Measurements from ENCODE around the gene PPIL1. TPM values are rescaled to one million over a fixed set of nuclear protein-coding genes. Genes with fewer than 3 reads are reported as not detected.

The PPIL1 gene
- total and polyA plus RNA-seq, 9 donors, result 10.7 to 38.4 (median 21.2) TPM

DNA sequence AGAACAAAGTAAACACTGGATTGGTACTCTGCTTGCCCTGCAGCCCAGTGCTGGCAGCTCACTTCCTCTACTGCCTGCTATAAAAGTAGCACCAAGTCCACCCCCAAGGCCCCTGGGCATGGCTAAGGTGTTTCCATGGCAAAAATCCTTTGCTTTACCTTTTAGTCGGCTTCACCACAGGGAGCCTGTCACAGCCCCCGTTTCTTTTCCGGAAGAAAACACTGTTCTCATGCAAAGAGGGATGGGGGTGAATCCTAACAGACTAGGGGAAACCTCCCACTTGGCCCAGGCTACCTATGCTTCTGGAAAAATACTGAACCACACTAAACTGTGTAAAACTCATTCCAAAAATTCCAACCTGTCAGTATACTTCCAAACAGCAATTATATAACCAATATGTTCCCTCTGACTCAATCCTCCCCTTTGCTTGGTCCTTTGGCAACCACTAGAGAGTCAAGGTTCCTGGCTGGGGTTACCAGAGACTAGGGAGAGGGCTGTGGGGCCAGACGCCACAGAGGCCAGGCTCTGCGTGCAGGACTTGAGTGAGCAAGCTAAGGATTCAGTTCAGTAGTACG, 16.1 kb downstream of the PPIL1 start:
- DNase-seq, result peak; percentile 61 to 77 (median 71)
- Histone ChIP-seq H3K9me3 (no peaks in the 10 kb centered on the region), H3K27ac (peak overlapping the region in 1 of 2 donors; percentile 61), H3K36me3 (no peaks in the 10 kb centered on the region), H3K4me3 (no peak overlapping the region), H3K27me3 (no peaks in the 10 kb centered on the region), H3K4me1 (ENCODE audit: insufficient read depth) (peaks cover 8% of the 10 kb centered on the region)
- WGBS, 3 donors, result 13 to 16% (median 14%) methylated on average over 6 of the region's 6 CpGs
- TF ChIP-seq, protein P1, sequence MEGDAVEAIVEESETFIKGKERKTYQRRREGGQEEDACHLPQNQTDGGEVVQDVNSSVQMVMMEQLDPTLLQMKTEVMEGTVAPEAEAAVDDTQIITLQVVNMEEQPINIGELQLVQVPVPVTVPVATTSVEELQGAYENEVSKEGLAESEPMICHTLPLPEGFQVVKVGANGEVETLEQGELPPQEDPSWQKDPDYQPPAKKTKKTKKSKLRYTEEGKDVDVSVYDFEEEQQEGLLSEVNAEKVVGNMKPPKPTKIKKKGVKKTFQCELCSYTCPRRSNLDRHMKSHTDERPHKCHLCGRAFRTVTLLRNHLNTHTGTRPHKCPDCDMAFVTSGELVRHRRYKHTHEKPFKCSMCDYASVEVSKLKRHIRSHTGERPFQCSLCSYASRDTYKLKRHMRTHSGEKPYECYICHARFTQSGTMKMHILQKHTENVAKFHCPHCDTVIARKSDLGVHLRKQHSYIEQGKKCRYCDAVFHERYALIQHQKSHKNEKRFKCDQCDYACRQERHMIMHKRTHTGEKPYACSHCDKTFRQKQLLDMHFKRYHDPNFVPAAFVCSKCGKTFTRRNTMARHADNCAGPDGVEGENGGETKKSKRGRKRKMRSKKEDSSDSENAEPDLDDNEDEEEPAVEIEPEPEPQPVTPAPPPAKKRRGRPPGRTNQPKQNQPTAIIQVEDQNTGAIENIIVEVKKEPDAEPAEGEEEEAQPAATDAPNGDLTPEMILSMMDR (IDR thresholded peaks at IDR 0.05), result no peak
- TF ChIP-seq POLR2A (IDR thresholded peaks at IDR 0.05) (no peak), EP300 (IDR thresholded peaks at IDR 0.05) (no peak)
- intact Hi-C loops (cut with DNase I), result no loop called here

DNA sequence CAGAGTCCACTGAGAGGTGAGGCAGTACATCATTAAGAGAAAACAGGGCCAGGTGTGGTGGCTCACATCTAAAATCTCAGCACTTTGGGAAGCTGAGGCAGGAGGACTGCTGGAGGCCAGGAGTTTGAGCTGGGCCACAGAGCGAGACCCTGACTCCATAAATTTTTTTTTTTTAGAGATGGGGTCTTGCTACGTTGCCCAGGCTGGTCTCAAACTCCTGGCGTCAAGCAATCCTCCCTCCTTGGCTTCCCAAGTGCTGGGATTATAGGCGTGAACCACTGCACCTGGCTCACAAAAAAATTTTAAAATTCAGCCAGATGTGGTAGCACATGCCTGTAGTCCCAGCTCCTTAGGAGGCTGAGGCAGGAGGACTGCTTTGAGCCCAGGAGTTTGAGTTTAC, 17.3 kb downstream of the PPIL1 start:
- Histone ChIP-seq H3K4me1 (ENCODE audit: insufficient read depth) (peaks cover 8% of the 10 kb centered on the region), H3K27me3 (no peaks in the 10 kb centered on the region), H3K4me3 (no peak overlapping the region), H3K36me3 (no peaks in the 10 kb centered on the region), H3K27ac (no peak overlapping the region), H3K9me3 (no peaks in the 10 kb centered on the region)
- intact Hi-C loops (cut with DNase I), result no loop called here
- no peak for DNase-seq
- 97 to 99% (median 98%) methylated on average over 4 of the region's 4 CpGs for WGBS, 3 donors
- TF ChIP-seq EP300 (IDR thresholded peaks at IDR 0.05) (no peak), POLR2A (IDR thresholded peaks at IDR 0.05) (no peak)
- TF ChIP-seq, protein P1 (IDR thresholded peaks at IDR 0.05), result no peak

DNA sequence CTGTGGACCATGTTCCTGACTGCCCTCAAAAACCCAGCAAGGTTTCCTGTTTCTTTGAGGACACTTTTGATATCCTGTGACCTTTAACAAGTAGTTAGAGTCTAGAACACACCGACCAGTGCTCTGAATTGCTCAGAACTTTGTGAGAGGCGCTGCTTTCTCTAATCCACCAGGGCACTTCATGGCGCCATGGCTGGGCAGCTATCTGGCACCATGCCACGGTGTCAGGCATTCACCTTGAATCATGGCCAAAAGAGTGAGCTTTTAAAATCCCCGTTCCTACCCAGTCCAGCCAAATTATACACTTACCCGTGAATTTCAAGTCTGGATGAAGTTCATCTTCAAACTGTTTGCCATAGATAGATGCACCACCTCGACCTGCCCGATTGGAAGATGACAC, 18.3 kb downstream of the PPIL1 start:
- H3K27ac ChIP-seq, result no peak overlapping the region
- no peaks in the 10 kb centered on the region for H3K27me3 ChIP-seq
- H3K4me1 ChIP-seq (ENCODE audit: insufficient read depth), result peaks cover 8% of the 10 kb centered on the region
- TF ChIP-seq, protein P1 (IDR thresholded peaks at IDR 0.05), result no peak
- no peak for TF ChIP-seq EP300 (IDR thresholded peaks at IDR 0.05)
- TF ChIP-seq POLR2A (IDR thresholded peaks at IDR 0.05), result no peak
- WGBS, 3 donors, result 72 to 85% (median 75%) methylated on average over 8 of the region's 8 CpGs
- no peaks in the 10 kb centered on the region for H3K9me3 ChIP-seq
- H3K4me3 ChIP-seq, result no peak overlapping the region
- no peak for DNase-seq
- intact Hi-C loops (cut with DNase I), result no loop called here
- no peaks in the 10 kb centered on the region for H3K36me3 ChIP-seq

DNA sequence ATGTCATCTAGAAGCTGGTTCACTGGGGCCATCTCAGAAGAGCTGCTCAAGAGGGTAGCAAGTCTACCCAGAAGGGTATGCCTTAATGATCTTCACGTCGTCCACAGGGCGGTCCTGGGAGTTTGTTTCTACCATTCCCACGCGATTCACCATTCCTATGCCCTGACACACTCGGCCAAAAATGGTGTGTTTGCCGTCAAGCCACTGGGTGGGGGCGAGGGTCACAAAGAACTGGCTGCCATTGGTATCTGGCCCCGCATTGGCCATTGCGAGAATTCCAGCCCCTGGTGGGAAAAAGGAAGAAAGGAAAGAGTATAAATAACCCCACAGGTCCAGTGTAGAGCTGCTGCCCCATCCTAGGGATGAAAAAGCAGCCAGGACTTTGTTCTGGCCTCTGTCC, 18.9 kb downstream of the PPIL1 start:
- WGBS, 3 donors, result 82 to 84% (median 83%) methylated on average over 10 of the region's 10 CpGs
- Histone ChIP-seq H3K27me3 (no peaks in the 10 kb centered on the region), H3K9me3 (no peaks in the 10 kb centered on the region), H3K36me3 (no peaks in the 10 kb centered on the region), H3K4me3 (no peak overlapping the region), H3K27ac (no peak overlapping the region), H3K4me1 (ENCODE audit: insufficient read depth) (peaks cover 8% of the 10 kb centered on the region)
- no peak for TF ChIP-seq EP300 (IDR thresholded peaks at IDR 0.05)
- TF ChIP-seq, protein P1 (IDR thresholded peaks at IDR 0.05), result no peak
- no peak for TF ChIP-seq POLR2A (IDR thresholded peaks at IDR 0.05)
- no peak for DNase-seq
- intact Hi-C loops (cut with DNase I), result no loop called here
